HL-60/S4 treated with retinoic acid at 250 ng/mL for 4 days and 3 days (cell line): ENCODE data around the gene MKLN1.
"Not testable (repeated sequence)": the region's sequence is repeated elsewhere in the genome, so short reads cannot be mapped to it uniquely, and the experiment has no call there.

ENCODE experiments used
- in situ Hi-C: fragments of 300-500 bp; cut with MboI; formaldehyde crosslinking; loops from 2 replicates; pipeline ENCODE4 v1.7.0; 2022; ENCODE audit warnings: low sequenced_read_pairs

Gene MKLN1

GRCh38 chr7:131307627-131308026 lies 20.0 kb upstream of the MKLN1 start:
- in situ Hi-C loops: no loop called here

- in situ Hi-C loops: no loop called here
Measured at GRCh38 chr7:131312838-131313237, 14.8 kb upstream of the MKLN1 start.

GRCh38 chr7:131320603-131321002 lies 7.1 kb upstream of the MKLN1 start:
- in situ Hi-C loops: no loop called here

- in situ Hi-C loops: no loop called here
Measured at GRCh38 chr7:131321656-131322055, 6.0 kb upstream of the MKLN1 start.

- in situ Hi-C loops: no loop called here
Measured at GRCh38 chr7:131322061-131322460, 5.6 kb upstream of the MKLN1 start.

GRCh38 chr7:131322861-131323260 lies 4.8 kb upstream of the MKLN1 start:
- in situ Hi-C loops: no loop called here

GRCh38 chr7:131325179-131325840 lies 2.4 kb upstream of the MKLN1 start:
- in situ Hi-C loops: no loop called here

- in situ Hi-C loops: no loop called here
Measured at GRCh38 chr7:131326576-131326975, 1.1 kb upstream of the MKLN1 start.

- in situ Hi-C loops: no loop called here
Measured at GRCh38 chr7:131327049-131327625, 539 bp upstream of the MKLN1 start.

- in situ Hi-C loops: no loop called here
Measured at GRCh38 chr7:131328377-131329175, 900 bp downstream of the MKLN1 start.

- in situ Hi-C loops: no loop called here
Measured at GRCh38 chr7:131329176-131329570, 1.5 kb downstream of the MKLN1 start.

GRCh38 chr7:131330299-131330698 lies 2.6 kb downstream of the MKLN1 start:
- in situ Hi-C loops: no loop called here

GRCh38 chr7:131331806-131332205 lies 4.1 kb downstream of the MKLN1 start:
- in situ Hi-C loops: no loop called here

GRCh38 chr7:131332729-131333128 lies 5.1 kb downstream of the MKLN1 start:
- in situ Hi-C loops: not testable (repeated sequence)

- in situ Hi-C loops: no loop called here
Measured at GRCh38 chr7:131335639-131336381, 8.1 kb downstream of the MKLN1 start.

- in situ Hi-C loops: no loop called here
Measured at GRCh38 chr7:131336956-131337355, 9.3 kb downstream of the MKLN1 start.

GRCh38 chr7:131338173-131338572 lies 10.5 kb downstream of the MKLN1 start:
- in situ Hi-C loops: no loop called here

- in situ Hi-C loops: no loop called here
Measured at GRCh38 chr7:131338691-131339390, 11.2 kb downstream of the MKLN1 start.

- in situ Hi-C loops: no loop called here
Measured at GRCh38 chr7:131341690-131342089, 14.0 kb downstream of the MKLN1 start.

GRCh38 chr7:131342864-131343442 lies 15.3 kb downstream of the MKLN1 start:
- in situ Hi-C loops: no loop called here
